Left ventricle myocardium superior (tissue), 1 donor: ENCODE data around the gene MXRA8. TPM values are rescaled to one million over a fixed set of nuclear protein-coding genes. Genes with fewer than 3 reads are reported as not detected.
A peak's percentile ranks its signal among the peaks of the same experiment; 100 is the strongest.
"Not testable (repeated sequence)": the region's sequence is repeated elsewhere in the genome, so short reads cannot be mapped to it uniquely, and the experiment has no call there.

Experiments
- ATAC-seq: fragments of 200-7000 bp; cut with Tn5 transposase; one replicate; pipeline ENCODE4 v1.9.1; 2020; ENCODE audit warnings: mild to moderate bottlenecking, moderate library complexity
- DNase-seq: peaks from one replicate; pipeline ENCODE4 v3.0.0-alpha.2; 2020
- intact Hi-C: fragments of 100-400 bp; cut with micrococcal nuclease; formaldehyde crosslinking; loops from one replicate; pipeline ENCODE4 v1.11.0; 2022
- total RNA-seq: library from RNA; stranded (reverse); fragmentation: NEBNext Ultra II Directional; extraction: Animal tissue kit (Norgen Biotek cat#: 25700); gene quantifications from one replicate; pipeline ENCODE4 v1.2.1, GENCODE V29; 2021
- donor health status: DM: no; HTN: yes; CAD: no; lungs with severe emphysema.

MXRA8 gene
- total RNA-seq, 1 donor from 2014 or later, result 16.8 TPM

DNA sequence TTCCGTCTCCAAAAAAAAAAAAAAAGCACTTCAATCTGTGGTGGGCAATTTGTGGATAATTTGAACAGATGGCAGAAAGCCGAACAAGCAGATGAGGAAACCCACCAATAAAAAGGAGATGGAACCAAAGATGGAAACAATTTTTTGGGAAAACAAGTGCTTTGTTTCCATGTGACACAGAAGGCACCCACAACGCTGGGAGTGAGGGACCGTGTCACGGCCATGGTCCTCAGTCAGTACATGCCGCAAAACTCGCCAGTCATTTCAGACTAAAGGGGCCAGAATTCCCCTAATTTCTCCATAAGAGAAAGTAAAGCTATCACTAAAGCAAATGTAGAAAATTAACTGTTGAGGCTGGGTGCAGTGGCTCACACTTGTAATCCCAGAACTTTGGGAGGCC, 35.8 kb upstream of the MXRA8 start:
- intact Hi-C loops, result no loop called here
- ATAC-seq (no peak), DNase-seq (no peak)

DNA sequence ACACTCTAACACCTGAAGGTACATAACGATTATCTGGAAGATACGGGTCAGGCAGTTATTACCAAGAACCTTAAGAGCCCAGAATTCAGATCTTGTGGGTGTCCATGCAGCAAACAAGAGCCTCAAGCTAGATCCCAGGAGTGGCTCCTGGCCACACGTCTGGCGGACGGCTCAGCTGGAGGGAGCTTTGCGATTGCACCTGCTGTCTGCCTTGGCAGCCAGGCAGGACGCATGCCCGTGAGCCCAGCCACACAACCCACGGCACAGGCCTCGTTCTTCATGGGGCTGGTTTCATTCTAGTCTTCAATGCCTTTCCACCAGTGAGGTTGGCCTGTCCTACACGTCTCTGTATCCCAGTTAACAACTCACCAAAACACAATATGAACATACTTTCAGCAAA, 35.1 kb upstream of the MXRA8 start:
- intact Hi-C loops, result no loop called here
- ATAC-seq, result no peak
- DNase-seq, result peak; percentile 15

DNA sequence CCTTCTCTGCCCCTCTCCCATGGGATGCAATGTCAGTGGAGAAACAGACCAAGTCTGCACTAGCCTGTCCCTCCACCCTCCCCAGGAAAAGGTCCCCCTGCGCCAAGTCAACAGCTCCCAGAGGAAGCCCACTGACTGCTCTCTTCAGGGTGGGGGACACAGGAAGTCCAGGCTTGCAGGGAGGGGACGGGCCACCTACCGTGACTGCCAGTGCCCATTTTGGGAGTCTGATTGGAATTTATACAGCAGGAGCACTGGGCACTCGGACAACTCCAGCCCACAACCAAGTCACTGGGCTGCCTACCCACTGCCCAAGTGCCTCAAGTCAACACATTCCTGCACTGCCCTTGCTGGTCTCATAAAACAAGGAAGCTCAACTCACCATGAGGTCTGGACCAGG, 34.7 kb upstream of the MXRA8 start:
- DNase-seq, result peak; percentile 22
- intact Hi-C loops, result no loop called here
- ATAC-seq, result no peak

DNA sequence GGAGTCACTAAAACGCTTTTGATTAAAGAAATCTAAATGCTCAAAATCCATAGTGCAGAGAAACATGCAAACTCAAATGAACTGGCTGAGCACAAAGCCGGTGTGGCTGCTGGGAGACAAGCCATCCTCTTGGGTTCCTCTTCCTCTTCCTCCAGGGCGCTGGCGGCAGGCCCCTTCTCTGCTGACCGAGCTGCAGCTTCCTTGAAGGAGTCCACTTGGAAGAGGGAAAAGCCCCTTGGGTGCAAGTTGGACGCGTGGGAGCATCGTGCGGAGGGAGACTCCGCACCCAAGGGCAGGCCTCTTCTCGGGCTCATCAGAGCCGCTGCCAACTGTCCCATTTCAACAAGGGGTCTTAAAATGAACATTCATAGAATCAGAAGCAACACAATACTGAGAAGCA, 32.9 kb upstream of the MXRA8 start:
- intact Hi-C loops, result no loop called here
- DNase-seq (peak; percentile 29), ATAC-seq (no peak)

DNA sequence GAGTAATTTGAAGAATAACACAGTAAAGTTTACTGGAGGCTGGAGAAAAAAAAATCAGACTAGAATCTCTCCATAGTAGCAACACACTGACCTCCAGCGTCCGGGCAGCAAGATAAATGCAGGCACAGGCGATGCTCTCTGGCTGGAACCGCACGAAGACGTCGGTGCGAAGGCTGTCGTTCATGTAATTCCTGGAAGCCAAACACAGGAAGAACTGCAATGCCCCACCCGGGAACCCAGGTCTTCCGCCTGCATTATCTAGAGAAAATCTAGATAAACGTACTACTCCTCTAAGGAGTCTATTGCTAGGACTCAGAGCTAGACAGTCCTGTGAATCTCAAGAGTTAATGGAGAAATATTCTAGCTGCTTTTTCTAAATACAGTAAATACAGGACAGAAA, 32.3 kb upstream of the MXRA8 start:
- intact Hi-C loops, result no loop called here
- ATAC-seq (no peak), DNase-seq (peak; percentile 16)

DNA sequence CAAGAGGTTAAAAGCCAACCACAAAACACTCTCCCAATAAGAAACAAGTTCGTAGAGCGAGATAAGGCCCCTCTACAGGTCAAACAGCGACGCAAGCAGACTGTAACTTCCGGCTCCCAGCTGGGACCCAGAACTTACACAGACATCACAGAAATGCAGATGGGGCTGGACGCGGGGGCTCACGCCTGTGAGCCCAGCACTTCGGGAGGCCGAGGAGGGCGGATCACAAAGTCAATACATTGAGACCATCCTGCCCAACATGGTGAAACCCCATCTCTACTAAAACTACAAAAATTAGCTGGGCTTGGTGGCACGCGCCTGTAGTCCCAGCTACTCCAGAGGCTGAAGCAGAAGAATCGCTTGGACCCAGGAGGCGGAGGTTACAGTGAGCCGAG, 29.7 kb upstream of the MXRA8 start:
- ATAC-seq (no peak), DNase-seq (no peak)
- intact Hi-C loops, result no loop called here

DNA sequence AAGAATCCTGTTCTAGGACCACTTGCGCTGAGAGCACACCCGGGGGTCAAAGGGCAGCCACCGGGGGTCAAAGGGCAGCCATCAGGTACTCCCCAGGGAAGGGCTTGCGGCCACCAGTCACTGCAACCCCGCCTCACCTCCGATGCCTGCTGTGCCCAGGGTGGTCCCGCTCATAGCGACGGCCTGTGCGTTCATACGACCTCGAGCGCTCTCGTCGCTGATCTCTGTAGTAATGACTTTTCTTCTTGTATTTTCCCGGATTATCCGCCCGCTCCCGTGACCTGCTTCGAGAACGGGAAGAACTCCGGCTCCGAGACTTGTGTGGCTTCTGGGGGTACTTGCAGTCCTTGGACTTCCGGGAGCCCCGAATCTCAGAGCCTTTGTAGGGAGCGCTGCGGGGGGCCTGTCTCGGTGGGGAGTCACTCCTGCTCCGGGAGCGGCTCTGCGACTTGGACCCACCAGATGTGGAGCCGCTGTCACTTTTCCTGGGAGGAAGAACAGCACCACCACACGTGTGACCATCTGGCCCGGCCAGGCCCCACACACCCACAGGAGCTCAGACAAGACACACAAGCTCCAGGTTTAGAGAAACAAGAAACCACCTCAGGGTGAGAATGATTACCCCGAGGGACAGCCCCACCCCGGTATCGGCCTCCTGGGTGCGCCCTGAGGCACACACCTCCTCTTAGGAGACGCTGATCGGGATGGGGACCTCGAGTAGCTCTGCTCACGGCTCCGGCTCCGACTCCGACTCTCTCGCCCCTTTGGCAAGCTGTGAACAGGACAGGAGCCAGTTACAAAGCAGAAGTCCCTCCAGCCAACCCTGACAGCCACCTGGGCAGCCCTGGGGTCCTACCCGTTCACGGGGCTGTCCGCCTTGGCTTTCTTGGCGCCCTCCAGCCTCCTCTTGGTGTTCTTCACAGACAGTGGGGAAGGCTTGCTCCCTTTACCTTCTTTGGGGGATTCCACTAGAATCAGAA, 29.0 kb upstream of the MXRA8 start:
- ATAC-seq (no peak), DNase-seq (peak; percentile 13)
- intact Hi-C loops, result no loop called here

DNA sequence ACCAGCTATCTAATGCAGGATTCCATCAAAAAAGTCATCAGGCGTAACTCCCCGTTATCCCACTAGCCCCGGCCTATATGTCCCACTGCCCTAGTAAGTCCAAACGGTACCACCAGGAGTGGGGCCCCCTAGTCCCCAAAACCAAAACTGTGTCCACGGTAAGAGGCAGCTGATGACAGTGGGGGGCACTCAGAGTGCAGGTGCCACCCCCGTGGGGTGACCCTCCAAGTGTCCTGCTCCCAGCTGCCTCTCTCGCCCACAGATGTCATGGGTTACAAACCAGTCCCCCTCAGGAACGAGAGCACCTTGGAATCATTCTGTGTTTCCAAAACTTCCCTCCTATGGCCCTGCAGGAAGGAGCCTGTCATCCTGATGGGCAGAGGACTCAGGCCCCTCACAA, 27.6 kb upstream of the MXRA8 start:
- ATAC-seq (no peak), DNase-seq (no peak)
- intact Hi-C loops, result no loop called here

DNA sequence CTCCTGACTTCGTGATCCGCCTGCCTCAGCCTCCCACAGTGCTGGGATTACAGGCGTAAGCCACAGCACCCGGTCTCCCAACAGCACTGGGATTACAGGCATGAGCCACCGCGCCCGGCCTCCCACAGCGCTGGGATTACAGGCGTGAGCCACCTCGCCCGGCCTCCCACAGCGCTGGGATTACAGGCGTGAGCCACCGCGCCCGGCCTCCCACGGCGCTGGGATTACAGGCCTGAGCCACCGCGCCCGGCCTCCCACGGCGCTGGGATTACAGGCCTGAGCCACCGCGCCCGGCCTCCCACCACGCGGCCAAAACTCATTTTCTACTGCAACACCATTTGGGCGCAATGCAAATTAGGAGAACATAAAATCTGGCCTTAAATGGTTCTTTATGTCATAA, 27.0 kb upstream of the MXRA8 start:
- intact Hi-C loops, ATAC-seq: not testable (repeated sequence)
- DNase-seq, result peak; percentile 15

DNA sequence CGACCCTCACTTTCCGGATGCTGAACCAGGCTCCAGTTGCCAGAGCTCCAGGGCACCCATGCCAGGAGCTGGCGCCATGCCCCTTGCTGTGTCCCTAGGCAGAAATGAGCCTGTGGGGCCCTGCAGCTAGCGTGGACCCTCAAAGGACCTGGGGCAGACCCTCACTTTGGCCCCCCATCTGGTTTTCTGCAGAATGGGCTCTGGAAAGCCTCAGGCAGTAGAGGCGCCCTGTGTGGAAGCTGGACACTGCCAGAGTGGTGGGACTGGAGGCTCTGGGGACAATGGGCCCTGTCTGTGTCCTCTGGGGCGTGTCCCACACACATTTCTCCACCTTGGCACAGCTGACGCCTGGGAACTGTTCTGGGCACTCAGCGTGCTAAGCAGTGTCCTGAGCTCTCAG, 22.9 kb upstream of the MXRA8 start:
- intact Hi-C loops, result no loop called here
- DNase-seq (no peak), ATAC-seq (no peak)

DNA sequence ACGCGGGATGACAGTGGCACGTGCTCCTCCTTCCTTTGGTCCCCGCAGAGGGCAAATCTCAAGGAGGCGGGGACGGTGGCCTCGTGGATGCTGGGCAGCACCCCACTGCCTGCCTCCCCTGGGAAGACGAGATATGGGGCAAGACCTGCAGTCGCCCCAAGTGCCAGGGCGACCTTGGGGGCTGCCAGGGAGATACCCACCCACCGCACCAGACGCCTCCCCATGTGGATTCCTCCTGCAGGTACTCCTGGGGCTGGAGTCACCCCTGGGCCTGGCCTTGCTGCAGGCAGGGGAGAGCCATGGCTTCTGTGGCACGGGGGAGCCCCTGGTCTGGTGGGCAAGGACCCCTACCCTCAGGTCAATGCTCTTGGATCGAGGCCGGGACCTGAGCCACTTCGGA, 22.5 kb upstream of the MXRA8 start:
- ATAC-seq, result no peak
- DNase-seq, result no peak

DNA sequence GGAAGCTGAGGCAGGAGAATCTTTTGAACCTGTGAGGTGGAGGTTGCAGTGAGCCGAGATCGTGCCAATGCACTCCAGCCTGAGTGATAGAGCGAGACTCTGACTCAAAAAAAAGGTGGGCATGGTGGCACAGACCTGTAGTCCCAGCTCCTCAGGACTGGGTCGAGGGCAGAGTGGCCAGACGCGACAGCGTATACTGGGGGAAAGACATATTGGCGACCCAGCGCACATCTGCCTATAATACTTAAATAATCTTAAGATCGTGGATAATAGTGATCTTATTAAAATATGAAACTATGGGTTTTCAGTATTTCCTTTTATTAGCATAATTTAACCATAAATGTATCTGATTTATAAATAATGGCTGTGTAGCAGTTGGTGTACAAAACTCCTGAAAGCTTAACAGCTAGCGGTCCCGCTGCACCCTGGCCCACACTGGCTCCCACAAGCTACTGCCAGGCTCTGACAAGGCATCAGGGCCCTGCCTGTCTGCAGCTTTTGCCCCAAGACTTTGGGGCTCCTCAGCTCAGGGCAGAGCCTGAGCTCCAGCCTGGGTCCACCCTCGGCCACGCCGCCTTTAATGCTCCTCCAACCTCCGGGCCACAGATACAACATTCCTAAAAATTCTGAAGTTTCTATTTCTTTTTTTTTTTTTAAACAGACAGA, 19.3 kb upstream of the MXRA8 start:
- DNase-seq, result peak; percentile 27
- no peak for ATAC-seq
- intact Hi-C loops, result no loop called here

More for the DNA sequence above, 22.5 kb upstream of the MXRA8 start:
- intact Hi-C loops, result no loop called here

DNA sequence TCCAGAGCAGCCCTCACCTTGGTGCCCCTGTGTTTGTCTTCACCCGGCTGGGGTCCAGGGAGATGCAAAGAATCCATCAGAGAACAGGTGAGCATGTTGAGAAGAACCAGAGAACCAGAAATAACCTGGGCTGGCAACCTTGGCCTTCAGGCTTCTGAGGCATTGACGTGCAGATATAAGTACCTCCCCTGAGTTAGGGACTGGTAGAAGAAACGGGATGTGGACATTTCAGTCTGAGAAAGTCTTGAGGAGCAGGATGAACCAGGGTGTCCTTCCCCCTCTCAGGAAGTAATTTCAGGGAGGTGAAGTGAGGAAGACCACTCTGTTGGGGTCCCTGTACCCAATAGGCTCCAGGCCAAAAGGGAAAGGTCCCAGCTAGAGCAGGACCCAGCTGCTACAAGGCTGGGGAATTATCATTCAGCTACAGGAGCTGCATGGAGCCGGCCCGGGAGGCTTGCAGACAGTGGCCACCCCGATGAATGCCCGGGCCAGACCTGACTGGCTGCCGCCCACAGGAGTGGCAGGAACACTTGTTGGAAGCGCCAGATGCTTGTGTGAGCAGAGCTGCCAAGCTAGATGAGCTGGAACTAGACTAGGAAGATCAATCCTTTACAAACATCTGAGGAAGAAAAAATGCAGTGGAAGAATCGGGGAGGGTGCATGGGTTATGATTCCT, 18.3 kb upstream of the MXRA8 start:
- intact Hi-C loops, result no loop called here
- ATAC-seq, result no peak
- DNase-seq, result peak; percentile 28

DNA sequence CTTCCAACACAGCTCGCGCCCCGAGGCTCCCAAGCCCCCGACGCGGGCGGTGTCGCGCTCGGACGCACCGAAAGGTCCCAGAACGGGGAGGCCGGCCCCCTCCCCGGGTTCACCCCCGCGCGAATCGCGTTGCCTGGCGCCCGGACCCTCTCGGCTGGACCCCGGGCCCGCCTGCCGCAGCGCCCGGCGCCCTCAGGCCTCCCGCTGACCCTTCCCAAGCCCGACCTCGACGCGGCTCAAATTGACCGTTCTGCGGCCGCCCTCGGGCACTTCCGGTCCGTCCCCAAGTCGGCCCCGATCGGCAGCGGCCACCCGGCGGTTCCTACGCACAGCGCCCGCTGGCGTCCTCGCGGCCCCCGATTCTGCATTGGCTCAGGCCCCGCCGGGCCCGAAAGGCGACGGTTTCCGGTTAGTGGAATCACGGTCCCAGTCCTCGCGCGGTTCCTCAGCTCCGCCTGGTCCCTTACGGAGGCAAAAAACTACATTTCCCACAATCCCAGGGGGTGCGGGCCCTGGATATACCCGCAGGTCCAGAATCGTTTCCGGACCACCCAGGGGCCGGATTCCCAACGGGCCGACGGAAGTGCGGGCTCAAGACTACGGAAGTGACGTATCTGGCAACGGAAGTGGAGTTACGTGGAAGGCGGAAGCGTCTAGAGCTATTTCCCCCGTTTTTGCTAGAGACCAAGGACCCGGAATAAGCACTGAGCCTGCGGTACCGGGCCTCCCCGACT, 16.7 kb upstream of the MXRA8 start, which contains the start of gene AURKAIP1:
Gene AURKAIP1 (minus strand): TSS at position 279 of the 734 bp plus-strand sequence. CDS start 451 bp downstream, outside the sequence.
- intact Hi-C loops, result no loop called here
- peak; percentile 98 for DNase-seq
- peak; percentile 95 for ATAC-seq

DNA sequence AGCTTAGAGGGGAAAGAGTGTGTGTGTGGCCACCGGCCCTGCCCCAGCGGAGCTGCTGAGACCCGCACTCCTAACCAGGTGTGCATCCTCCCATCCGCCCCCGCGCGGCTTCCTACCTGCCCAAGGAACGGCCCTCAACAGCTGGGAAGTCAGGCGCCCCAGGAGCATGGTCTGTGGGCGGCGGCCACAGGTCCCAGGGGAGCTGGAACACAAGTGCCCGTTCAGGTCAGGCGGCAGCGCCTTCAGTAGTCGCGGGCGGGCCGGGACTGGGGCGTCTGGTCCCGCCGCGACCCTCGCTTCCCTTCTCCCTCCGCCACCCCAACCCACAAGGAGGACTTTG, 16.2 kb upstream of the MXRA8 start:
- ATAC-seq (peak; percentile 1), DNase-seq (peak; percentile 60)
- intact Hi-C loops, result no loop called here

DNA sequence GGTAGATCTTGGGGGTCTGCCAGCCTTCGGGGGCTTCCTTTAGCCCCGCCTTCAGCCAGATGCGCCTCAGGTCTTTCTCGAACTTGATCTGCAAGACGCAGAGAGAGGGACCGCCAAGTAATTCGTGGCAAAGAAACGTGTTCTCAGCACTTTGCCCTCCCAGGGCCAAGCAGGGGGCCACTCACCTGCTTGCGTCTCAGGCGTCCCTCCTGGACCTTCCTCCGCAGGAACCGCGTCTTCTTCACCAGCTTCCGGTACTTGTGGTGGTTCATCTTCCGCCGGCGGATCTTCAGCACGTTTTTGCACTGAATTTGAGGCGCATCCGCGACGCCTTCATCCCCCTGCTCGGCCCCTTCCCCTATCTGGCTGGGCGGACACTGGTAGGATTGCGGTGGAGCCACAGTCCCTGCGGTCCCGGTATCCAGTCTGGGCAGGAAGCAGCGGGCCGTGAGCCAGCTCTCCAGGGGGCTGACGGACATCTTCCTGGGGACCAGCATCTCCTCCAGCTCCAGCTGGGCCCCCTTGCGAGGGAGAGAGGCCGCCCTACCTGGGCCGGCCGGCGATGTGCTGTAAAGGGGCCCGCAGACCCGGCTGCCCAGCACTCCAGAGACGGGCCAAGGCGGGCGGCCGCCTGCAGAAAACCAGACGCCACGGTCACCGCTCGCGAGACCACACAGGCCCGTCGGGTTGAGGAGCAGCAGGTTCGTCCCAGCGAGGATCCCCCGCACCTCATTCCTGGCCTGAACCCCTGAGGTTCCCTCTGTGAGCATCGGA, 15.6 kb upstream of the MXRA8 start:
- intact Hi-C loops, result no loop called here
- ATAC-seq (no peak), DNase-seq (peak; percentile 39)

DNA sequence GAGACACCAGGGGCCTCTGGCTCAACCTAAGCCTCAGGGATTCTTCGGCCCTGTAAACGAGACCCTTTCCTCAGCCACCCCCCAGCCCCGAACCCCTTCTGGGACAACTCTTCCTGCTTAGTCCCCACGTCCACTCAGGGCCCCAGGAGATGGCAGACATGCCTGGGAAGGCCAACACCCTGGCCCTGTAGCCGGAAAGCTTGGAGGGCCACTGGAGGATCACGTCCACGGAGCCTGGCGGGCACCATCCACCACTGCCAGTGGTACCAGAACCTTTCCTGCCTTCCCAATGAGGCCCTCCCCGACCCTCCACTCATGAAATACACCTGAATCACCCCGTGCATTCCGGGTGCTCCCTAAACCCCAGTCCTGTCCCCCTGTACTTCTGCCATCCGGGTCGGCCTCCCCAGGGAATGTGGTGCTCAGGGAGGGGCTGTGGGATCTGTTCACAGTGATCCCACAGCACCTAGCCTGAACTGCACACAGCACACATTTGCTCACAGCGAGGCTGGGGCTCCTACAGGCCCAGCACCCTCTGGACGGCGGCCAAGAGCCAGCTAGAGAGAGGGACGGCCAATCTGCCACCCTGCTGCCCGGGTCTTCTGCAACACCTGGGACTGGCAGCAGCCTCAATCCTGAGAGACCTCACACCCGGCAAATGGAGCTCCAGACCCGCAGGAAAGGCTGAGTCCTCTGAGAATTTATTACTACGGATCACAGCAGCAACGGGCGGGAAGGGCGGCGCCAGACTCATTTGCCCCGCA, 14.9 kb upstream of the MXRA8 start:
- no peak for ATAC-seq
- peak; percentile 34 for DNase-seq
- intact Hi-C loops, result no loop called here
